ENCODE results near the gene DYSF.

The DYSF gene

GRCh38 chr2:71604726-71605120, 151.4 kb downstream of the DYSF start (continued):
- TF ChIP-seq HOXD13 (CRISPR knock-in tag; IDR thresholded peaks at IDR 0.05; ENCODE audit: borderline replicate concordance) (no peak), ZNF664 (tag by site-specific recombination; IDR thresholded peaks at IDR 0.05) (no peak), ZNF658 (tag by site-specific recombination; IDR thresholded peaks at IDR 0.05) (no peak), KLF8 (tag by site-specific recombination; IDR thresholded peaks at IDR 0.05) (no peak)

DNA sequence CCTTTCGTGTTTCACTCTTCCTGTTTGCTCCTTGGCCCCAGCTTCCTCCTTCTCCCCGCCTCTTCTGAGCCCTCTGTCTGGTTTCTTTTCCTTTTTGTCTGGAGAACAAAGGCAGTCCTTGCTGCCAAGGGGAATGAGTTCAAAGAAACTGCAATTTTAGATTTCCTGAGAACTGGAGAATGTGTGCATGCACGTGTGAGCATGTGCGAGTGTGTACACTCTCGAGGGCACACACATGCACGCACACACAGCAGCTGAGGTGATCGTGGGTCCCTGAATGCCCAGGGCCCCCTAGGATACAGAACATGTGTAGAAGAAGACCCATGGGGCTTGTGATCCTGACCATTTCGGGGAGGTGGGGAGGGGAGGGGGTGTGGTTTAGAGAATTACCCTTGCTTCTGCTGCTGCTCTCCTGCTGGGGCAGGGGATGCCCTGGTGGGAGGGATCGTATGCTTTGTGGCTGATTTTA, 151.8 kb downstream of the DYSF start:
- Histone ChIP-seq H3K4me1 (ENCODE audit: control insufficient read depth, insufficient read depth, low read length) (no peaks in the 10 kb centered on the region), H3K36me3 (ENCODE audit: control insufficient read depth in 2 of 2, insufficient read depth in 1 of 2, low read length in 2 of 2) (no peaks in the 10 kb centered on the region), H3K27ac (ENCODE audit: extremely low read depth, low read depth, low read length) (no peak overlapping the region), H3K9me3 (ENCODE audit: control insufficient read depth, insufficient read depth, low read depth, low read length) (no peaks in the 10 kb centered on the region), H3K4me3 (ENCODE audit: low read depth, low read length) (no peak overlapping the region)
- TF ChIP-seq OSR2 (tag by site-specific recombination; IDR thresholded peaks at IDR 0.05): no peak
- TF ChIP-seq ZIC2 (tag by site-specific recombination; IDR thresholded peaks at IDR 0.05): 0 out of 2 replicates have a peak, but pooled peaks have one; percentile 18
- ChIA-PET CTCF (interaction anchor here (0.8 kb wide), 1 partner anchor 193 kb away, joined by 3 read pairs; no protein-coding TSS in a partner anchor), POLR2A (no interaction called here)

GRCh38 chr2:71605781-71606241, 152.4 kb downstream of the DYSF start:
- H3K27ac ChIP-seq (ENCODE audit: extremely low read depth, low read depth, low read length): no peak overlapping the region
- no peak overlapping the region for H3K4me3 ChIP-seq (ENCODE audit: low read depth, low read length)
- H3K36me3 ChIP-seq (ENCODE audit: control insufficient read depth in 2 of 2, insufficient read depth in 1 of 2, low read length in 2 of 2): no peaks in the 10 kb centered on the region
- no peaks in the 10 kb centered on the region for H3K9me3 ChIP-seq (ENCODE audit: control insufficient read depth, insufficient read depth, low read depth, low read length)
- H3K4me1 ChIP-seq (ENCODE audit: control insufficient read depth, insufficient read depth, low read length): no peaks in the 10 kb centered on the region
- POLR2A ChIA-PET: no interaction called here
- CTCF ChIA-PET: no interaction called here
- TF ChIP-seq, protein P1, sequence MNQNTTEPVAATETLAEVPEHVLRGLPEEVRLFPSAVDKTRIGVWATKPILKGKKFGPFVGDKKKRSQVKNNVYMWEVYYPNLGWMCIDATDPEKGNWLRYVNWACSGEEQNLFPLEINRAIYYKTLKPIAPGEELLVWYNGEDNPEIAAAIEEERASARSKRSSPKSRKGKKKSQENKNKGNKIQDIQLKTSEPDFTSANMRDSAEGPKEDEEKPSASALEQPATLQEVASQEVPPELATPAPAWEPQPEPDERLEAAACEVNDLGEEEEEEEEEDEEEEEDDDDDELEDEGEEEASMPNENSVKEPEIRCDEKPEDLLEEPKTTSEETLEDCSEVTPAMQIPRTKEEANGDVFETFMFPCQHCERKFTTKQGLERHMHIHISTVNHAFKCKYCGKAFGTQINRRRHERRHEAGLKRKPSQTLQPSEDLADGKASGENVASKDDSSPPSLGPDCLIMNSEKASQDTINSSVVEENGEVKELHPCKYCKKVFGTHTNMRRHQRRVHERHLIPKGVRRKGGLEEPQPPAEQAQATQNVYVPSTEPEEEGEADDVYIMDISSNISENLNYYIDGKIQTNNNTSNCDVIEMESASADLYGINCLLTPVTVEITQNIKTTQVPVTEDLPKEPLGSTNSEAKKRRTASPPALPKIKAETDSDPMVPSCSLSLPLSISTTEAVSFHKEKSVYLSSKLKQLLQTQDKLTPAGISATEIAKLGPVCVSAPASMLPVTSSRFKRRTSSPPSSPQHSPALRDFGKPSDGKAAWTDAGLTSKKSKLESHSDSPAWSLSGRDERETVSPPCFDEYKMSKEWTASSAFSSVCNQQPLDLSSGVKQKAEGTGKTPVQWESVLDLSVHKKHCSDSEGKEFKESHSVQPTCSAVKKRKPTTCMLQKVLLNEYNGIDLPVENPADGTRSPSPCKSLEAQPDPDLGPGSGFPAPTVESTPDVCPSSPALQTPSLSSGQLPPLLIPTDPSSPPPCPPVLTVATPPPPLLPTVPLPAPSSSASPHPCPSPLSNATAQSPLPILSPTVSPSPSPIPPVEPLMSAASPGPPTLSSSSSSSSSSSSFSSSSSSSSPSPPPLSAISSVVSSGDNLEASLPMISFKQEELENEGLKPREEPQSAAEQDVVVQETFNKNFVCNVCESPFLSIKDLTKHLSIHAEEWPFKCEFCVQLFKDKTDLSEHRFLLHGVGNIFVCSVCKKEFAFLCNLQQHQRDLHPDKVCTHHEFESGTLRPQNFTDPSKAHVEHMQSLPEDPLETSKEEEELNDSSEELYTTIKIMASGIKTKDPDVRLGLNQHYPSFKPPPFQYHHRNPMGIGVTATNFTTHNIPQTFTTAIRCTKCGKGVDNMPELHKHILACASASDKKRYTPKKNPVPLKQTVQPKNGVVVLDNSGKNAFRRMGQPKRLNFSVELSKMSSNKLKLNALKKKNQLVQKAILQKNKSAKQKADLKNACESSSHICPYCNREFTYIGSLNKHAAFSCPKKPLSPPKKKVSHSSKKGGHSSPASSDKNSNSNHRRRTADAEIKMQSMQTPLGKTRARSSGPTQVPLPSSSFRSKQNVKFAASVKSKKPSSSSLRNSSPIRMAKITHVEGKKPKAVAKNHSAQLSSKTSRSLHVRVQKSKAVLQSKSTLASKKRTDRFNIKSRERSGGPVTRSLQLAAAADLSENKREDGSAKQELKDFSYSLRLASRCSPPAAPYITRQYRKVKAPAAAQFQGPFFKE (tag by site-specific recombination; IDR thresholded peaks at IDR 0.05; ENCODE audit: borderline replicate concordance): no peak
- TF ChIP-seq ZNF2 (tag by site-specific recombination; IDR thresholded peaks at IDR 0.05): no peak
- TF ChIP-seq, protein P2, sequence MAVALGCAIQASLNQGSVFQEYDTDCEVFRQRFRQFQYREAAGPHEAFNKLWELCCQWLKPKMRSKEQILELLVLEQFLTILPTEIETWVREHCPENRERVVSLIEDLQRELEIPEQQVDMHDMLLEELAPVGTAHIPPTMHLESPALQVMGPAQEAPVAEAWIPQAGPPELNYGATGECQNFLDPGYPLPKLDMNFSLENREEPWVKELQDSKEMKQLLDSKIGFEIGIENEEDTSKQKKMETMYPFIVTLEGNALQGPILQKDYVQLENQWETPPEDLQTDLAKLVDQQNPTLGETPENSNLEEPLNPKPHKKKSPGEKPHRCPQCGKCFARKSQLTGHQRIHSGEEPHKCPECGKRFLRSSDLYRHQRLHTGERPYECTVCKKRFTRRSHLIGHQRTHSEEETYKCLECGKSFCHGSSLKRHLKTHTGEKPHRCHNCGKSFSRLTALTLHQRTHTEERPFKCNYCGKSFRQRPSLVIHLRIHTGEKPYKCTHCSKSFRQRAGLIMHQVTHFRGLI (tag by site-specific recombination; IDR thresholded peaks at IDR 0.05): no peak
- no peak for TF ChIP-seq ZNF266 (tag by site-specific recombination; IDR thresholded peaks at IDR 0.05; ENCODE audit: low read depth)
- TF ChIP-seq, protein P3, sequence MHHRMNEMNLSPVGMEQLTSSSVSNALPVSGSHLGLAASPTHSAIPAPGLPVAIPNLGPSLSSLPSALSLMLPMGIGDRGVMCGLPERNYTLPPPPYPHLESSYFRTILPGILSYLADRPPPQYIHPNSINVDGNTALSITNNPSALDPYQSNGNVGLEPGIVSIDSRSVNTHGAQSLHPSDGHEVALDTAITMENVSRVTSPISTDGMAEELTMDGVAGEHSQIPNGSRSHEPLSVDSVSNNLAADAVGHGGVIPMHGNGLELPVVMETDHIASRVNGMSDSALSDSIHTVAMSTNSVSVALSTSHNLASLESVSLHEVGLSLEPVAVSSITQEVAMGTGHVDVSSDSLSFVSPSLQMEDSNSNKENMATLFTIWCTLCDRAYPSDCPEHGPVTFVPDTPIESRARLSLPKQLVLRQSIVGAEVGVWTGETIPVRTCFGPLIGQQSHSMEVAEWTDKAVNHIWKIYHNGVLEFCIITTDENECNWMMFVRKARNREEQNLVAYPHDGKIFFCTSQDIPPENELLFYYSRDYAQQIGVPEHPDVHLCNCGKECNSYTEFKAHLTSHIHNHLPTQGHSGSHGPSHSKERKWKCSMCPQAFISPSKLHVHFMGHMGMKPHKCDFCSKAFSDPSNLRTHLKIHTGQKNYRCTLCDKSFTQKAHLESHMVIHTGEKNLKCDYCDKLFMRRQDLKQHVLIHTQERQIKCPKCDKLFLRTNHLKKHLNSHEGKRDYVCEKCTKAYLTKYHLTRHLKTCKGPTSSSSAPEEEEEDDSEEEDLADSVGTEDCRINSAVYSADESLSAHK (tag by site-specific recombination; IDR thresholded peaks at IDR 0.05): no peak
- TF ChIP-seq ZBTB1 (tag by site-specific recombination; IDR thresholded peaks at IDR 0.05): no peak
- TF ChIP-seq ZNF26 (tag by site-specific recombination; IDR thresholded peaks at IDR 0.05): no peak
- TF ChIP-seq ZNF423 (tag by site-specific recombination; IDR thresholded peaks at IDR 0.05): no peak
- no peak for TF ChIP-seq TCF7L2 (IDR thresholded peaks at IDR 0.05; ENCODE audit: borderline replicate concordance, low read depth, low read length)
- TF ChIP-seq ZNF544 (tag by site-specific recombination; IDR thresholded peaks at IDR 0.05): no peak
- TF ChIP-seq ZNF623 (tag by site-specific recombination; IDR thresholded peaks at IDR 0.05): no peak
- no peak for TF ChIP-seq PRDM10 (tag by site-specific recombination; IDR thresholded peaks at IDR 0.05)
- TF ChIP-seq ZNF843 (tag by site-specific recombination; IDR thresholded peaks at IDR 0.05): no peak

All from HEK293 (cell line).